Motor neuron (in vitro differentiated cells): ENCODE results near the gene LGSN. TPM values are rescaled to one million over a fixed set of nuclear protein-coding genes. Genes with fewer than 3 reads are reported as not detected.

Source experiments
- total RNA-seq, 8 experiments: library from RNA; unstranded; fragments of 300-600 nt; gene quantifications; 2 replicates each; pipeline versions ENCODE4 v1.2.3 to v1.2.4, GENCODE V29; 2022

LGSN gene
- total RNA-seq, 8 experiments from 2014 or later: 0.05 to 0.46 (median 0.19) TPM; not detected in 2

Other genes starting within 250 kb of the LGSN start
- gene FKBP1C, start 108.5 kb downstream of the LGSN start, total RNA-seq: under 1 TPM; 0.11 to 0.76 (median 0.30) TPM